PFSK-1 (cell line): Measurements from ENCODE around the gene UGT2A3.

Experiments
- POLR2AphosphoS5 ChIP-seq: IDR thresholded peaks from 2 replicates; pipeline ENCODE4 v1.6.1; 2012; ENCODE audit warnings: low read depth, mild to moderate bottlenecking, control low read depth, low read length, moderate library complexity
- SIN3A ChIP-seq: IDR thresholded peaks from 2 replicates; pipeline ENCODE4 v1.6.1; 2012; ENCODE audit warnings: mild to moderate bottlenecking, low read length, moderate library complexity, borderline replicate concordance; ENCODE audit not compliant: insufficient read depth
- TAF1 ChIP-seq: IDR thresholded peaks from 2 replicates; pipeline ENCODE4 v1.6.1; 2012; ENCODE audit warnings: low read length, control low read depth, borderline replicate concordance; ENCODE audit not compliant: insufficient read depth
- TF ChIP-seq, protein P1 (sequence below), 2 experiments: IDR thresholded peaks; 2 replicates each; pipeline versions ENCODE4 v1.6.1 to v1.8.0; 2011 to 2012; ENCODE audit warnings: low read depth in 2 of 2, low read length in 2 of 2, control low read depth in 1 of 2, inconsistent platforms in 1 of 2, mild to moderate bottlenecking in 1 of 2, moderate library complexity in 1 of 2; ENCODE audit not compliant: insufficient read depth in 1 of 2

DNA sequence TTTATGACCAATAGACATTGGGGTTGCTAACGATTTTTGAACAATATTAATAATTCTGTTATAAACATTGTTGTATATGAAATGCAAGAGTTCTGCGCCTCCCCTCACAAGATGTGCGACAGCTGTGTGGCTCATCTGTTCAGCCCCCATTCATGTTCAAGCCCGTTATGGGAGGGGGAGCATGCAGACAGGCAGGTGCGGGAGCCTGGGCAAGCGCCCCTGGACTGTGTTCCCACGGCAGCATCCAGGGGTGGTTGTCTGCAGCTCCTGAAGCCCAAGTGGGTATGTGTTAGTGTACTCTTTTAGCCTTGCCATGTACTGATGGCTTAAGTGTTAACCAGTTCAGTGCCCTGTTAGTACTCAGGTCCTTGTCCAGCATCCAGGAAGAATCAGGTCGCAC, 34.6 kb downstream of the UGT2A3 start:
- TF ChIP-seq POLR2AphosphoS5 (no peak), TAF1 (no peak), SIN3A (no peak)
- TF ChIP-seq, protein P1, sequence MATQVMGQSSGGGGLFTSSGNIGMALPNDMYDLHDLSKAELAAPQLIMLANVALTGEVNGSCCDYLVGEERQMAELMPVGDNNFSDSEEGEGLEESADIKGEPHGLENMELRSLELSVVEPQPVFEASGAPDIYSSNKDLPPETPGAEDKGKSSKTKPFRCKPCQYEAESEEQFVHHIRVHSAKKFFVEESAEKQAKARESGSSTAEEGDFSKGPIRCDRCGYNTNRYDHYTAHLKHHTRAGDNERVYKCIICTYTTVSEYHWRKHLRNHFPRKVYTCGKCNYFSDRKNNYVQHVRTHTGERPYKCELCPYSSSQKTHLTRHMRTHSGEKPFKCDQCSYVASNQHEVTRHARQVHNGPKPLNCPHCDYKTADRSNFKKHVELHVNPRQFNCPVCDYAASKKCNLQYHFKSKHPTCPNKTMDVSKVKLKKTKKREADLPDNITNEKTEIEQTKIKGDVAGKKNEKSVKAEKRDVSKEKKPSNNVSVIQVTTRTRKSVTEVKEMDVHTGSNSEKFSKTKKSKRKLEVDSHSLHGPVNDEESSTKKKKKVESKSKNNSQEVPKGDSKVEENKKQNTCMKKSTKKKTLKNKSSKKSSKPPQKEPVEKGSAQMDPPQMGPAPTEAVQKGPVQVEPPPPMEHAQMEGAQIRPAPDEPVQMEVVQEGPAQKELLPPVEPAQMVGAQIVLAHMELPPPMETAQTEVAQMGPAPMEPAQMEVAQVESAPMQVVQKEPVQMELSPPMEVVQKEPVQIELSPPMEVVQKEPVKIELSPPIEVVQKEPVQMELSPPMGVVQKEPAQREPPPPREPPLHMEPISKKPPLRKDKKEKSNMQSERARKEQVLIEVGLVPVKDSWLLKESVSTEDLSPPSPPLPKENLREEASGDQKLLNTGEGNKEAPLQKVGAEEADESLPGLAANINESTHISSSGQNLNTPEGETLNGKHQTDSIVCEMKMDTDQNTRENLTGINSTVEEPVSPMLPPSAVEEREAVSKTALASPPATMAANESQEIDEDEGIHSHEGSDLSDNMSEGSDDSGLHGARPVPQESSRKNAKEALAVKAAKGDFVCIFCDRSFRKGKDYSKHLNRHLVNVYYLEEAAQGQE (IDR thresholded peaks at IDR 0.05; ENCODE audit: insufficient read depth in 1 of 2, low read depth in 2 of 2, low read length in 2 of 2): no peak
